Renal pelvis (tissue), 4 donors: ENCODE measurements around the gene SLN. TPM values are rescaled to one million over a fixed set of nuclear protein-coding genes. Genes with fewer than 3 reads are reported as not detected.

Source experiments
- DNase-seq: peaks from one replicate; pipeline ENCODE4 v3.0.0-alpha.2; 2013
- polyA plus RNA-seq, 3 donors: library from polyadenylated mRNA; unstranded; fragments of 120-200 nt; gene quantifications; one replicate each; pipeline ENCODE4 v1.2.1, GENCODE V29; 2013; ENCODE audit not compliant: insufficient read length in 3 of 3

SLN gene
- polyA plus RNA-seq, 3 donors, result 0.48 to 1.1 TPM; not detected in 1

DNA sequence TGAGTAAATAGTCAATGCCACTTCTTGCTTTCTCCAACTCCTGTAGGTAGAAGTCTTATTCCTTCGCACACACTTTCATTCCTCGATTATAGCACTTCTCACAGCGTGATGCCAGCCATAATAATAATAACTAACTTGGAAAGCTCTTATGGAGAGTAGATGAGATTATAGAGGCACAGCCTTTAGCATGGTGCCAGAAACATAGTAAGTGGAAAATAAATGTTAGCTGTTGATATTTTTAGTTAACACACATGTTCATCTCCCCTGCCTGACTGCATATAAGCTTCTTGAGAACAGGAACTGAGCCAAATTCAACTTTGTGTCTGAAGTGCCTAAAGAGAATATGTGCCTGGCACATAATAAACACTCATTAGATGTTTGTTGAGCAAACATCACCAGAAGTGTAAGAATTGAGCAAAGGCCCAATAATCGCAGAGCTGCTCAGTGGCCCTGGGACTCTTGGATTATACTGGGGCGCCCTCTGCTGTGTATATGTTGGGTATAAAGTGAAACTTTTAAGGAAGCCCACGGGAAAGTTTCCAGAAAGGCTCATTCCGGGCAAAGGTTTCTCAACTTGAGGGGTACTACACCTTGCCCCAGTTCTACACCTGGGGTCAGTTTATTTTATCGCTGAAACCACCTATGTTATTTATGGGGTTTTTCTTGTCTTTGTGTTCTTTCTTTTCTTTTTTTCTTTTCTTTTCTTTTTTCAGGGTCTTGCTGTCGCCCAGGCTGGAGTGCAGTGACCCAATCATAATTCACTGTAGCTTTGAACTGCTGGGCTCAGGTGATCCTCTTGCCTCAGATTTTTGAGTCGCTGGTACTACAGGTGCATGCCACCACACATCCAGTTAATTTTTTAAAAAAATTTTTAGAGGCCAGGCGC is 22.3 kb downstream of the SLN start:
- peak; percentile 60 for DNase-seq

GRCh38 chr11:107688322-107688918 is 23.4 kb downstream of the SLN start:
- no peak for DNase-seq

DNA sequence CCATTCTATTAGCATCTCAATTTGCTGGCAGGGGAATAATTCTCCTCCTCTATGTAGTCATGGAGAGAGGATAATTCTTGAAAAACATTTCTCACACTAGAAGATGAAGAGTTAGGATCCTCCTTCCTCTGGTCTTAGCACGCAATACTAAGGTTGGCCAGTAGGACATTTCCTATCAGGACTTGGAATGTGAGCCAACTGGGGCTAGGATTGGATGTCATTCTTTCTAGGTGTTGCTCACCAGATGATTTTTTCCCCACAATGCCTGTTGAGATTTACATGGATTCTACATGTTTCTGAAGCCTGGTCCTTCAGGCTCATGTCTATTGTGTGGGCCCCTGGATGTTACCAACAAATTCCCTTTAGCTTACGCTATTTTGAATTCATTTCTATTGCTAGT is 28.0 kb downstream of the SLN start:
- no peak for DNase-seq

DNA sequence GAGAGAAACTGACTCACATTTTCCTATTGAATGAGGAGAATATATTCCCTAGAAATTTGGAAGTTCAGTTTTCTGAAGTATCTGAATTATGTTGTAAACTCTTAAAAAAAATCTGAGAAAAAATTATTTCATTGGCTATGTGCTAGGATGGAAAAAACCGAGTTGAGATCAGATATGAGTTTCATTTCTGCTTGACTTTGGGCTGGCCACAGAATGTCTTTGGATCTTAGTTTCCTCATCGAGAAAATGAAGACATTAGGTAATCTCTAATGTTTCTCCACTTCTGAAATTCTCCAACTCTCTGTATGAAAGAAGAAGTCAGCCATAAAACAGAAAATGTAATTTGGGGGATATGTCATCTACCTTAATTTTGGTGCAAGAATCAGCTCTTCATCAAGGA is 28.8 kb downstream of the SLN start:
- DNase-seq, result no peak

- DNase-seq, result no peak
These were observed 29.3 kb downstream of the SLN start for GRCh38 chr11:107682572-107682971.

DNA sequence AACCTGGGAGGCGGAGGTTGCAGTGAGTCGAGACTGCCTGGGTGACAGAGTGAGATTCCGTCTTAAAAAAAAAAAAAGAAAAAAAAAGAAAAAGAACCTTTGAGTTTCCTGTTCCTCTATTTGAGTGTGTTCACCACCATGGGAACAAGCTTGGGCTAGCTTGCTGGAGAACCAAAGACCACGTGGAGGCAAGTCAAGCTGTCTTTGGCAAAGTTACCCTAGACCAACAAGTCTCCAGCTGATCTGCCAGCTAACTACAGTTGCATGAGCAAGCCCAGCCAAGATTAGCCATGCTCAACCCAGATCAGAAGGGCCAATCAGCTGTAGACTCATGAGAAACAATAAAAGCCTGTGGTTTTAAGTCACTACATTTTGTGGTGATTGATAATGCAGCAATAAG is 29.7 kb downstream of the SLN start:
- no peak for DNase-seq

DNA sequence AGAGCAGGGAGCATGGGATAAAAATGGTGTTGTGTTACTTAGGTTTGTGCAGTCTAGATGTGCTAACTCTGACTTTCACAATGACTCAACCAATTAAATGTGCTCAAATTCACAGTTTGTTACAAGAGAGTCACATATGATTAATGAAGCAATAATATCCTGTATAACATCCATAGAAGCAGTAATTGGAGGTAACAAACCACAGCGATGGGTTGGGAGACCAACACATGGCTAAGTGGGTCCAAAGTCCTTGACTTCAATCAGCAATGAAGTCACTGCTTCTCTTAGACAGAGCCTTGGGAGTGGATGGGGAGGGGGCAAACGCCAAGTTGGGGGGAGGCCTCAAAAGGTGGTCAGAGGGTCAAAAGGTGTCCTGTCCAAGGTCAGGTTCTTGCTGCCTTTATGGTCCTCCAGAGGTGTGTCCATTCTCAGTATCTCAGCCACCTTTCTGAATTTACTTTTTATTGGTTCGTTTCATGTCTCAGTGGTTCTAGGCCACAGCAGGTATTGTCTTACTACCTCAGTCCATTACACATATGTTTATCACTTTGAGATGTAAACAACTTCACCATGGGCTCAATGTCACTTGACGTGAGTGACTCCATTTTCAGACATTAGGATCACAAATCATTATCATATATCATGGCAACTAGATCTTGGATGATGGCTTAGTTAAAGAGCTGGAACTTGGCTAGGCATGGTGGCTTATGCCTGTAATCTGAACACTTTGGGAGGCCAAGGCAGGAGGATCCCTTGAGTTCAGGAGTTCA is 32.4 kb downstream of the SLN start:
- DNase-seq, result no peak

DNA sequence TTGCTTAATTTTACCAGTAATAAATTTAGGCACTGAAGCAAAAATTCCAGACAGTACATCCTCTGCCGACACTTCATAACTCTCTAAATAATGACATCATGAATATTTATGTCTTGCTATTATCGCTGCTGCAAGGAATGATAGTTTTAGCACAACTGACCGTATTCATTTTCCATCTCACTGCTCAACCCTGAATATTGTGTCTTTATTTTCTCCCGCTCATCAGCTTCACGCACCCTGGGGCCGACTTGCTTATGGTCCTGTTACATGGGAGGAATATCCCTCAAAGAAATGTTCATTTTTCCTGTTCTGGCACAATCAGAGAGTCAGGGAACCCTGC is 33.3 kb downstream of the SLN start:
- DNase-seq, result no peak

DNA sequence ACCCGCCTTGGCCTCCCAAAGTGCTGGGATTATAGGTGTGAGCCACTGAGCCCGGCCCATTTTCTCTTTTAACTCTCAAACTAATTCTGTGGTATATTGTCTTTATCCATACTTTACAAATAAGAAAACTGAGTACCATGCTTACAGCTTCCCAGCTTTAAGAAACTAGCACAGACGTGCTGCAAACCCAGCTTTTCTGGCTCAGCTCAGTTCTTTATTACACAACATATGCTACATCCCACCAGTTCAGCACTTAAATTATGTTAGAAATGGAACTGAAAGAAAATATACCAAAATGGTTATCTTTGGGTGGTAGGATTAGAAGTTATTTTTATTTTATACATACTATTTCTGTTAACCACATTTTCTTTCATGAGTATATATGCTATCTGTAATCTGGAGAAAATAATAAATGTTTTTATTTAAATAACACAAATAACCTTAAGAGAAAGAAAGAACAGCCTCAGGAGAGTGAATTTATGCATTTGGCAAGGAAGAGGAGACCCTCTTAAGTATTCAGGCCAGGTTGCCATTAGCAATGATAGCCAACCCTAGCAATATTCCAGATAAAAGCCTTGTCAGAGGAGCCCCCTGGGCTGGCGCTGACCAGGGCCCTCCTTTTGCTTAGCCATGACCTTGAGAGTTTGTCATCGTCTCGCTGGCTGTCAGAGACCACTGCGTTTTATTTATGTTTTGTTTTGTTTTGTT is 33.8 kb downstream of the SLN start:
- peak; percentile 9 for DNase-seq

DNA sequence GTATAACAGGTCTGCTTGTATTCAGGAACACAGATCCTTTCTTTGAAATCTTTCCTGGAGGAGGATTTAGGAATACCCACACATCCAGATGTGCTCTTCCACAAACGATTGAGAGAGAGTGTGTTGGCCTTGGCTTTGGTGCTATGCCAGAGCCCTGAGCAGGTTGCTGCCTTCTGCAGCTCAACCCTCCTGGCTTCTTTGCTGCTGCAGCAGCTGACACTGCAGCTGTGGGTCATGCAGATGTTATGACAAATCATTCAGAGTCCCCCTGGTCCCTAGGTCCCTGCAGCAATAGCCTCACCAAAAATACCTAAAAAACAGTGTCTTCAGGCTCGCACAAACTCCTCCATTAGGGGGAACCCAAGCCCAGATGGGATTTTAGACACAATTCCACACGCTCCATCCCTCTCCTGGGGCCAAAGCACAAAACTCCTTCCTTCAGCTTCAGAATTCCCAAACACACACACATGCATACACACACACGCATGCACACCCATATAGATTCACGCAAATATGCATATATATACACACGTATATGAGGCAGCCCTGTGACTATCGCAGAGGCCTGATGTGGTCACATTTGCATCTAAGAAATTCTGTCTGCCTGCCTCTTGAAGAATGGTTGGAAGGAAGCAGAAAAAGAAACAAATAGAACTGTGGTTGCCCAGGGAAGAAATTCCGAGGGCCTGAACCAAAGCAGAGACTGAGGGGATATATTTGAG is 35.4 kb downstream of the SLN start:
- DNase-seq, result no peak

DNA sequence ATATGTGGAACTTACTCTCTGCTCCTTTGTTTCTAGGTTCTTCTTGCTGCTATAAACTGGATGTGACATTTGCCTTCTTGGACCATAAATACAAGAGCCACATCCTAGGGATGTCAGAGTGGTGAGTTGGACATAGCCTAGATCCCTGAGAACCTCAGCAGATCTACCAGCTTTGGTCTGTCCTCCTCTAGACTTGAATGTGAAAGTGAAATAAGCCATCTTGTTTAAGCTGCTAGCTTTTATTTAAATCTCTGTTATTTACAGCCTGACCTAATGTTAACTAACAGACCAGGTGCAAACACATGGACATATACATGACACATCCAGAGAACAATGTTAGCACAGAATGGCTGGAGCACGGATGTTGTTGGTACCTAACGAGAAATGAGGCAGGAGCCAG is 36.0 kb downstream of the SLN start:
- no peak for DNase-seq

DNA sequence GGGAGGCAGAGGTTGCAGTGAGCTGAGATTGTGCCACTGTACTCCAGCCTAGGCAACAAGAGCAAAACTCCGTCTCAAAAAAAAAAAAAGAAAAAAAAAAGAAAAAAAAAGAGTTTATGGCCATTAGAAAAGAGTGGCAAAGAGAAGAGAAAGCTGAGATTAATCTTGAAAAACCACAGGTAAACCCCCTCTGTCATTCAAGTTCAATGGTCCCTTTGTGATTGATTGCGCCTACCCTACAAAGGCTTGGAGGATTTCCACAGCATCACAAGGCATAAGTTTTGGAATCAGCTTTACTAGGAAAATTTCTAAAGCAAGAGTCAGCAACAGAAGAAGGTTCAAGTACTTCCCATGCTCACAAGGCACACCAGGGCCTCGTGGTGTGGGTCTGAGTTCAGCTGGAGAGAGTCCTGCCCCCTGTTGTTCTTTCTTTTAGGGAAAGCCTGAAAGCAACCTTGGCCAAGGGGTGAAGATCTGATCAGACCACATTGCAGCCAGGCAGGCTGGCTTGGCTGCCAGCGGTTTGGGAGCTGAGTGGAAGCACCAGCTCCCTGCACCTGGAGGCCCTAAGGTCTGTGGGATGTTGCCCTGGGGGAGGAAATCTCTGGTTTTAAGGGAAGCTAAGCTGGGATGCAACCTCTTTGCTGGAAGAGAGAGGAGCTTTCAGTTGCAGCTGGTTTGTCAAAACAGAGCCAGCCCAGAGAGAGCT is 41.8 kb downstream of the SLN start:
- no peak for DNase-seq

DNA sequence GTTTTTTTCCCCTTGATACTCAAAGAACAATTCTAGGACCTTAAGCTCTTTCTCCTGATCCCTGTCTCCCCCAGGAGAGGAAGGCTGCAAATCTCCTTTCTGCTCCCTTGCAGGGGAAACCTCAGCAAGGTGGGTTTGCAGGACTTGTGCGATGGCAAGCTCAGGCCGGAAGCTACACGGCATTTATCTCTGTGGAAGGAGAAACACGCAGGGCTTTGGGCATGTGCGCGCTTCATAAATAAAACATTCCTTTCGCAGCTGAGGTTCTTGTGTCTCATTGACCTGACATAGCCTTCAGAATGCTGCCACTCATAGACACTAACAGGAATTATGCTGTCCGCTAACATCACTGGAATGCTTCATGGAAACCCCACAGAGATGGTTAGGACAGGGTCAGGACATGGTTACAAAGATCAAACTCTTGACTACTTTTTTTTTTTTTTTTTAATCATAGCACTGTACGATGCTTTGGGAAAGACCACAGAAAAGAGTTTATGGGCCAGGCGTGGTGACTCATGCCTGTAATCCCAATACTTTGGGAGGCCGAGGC is 42.6 kb downstream of the SLN start:
- no peak for DNase-seq

GRCh38 chr11:107666911-107667613 is 44.8 kb downstream of the SLN start:
- no peak for DNase-seq

GRCh38 chr11:107665018-107665417 is 46.8 kb downstream of the SLN start:
- DNase-seq, result no peak

DNA sequence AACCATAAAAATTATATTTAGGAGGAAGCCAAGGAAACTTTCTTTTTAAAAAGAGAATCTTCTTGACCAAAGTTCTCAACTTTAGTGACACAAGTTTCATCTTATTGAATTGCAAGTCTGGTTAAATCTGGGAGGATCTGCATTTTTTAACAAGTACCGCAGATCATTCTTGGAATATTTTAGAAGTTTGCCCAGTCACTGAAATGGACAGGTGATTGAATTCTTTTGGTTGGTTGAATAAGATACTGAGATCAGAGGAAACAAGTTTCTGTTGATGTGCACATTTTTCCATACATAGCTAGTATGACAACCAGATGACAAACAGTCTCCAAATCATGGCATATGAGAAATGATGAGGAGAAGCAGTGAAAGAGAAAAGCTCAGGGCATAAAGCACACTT is 50.2 kb downstream of the SLN start:
- DNase-seq, result no peak

DNA sequence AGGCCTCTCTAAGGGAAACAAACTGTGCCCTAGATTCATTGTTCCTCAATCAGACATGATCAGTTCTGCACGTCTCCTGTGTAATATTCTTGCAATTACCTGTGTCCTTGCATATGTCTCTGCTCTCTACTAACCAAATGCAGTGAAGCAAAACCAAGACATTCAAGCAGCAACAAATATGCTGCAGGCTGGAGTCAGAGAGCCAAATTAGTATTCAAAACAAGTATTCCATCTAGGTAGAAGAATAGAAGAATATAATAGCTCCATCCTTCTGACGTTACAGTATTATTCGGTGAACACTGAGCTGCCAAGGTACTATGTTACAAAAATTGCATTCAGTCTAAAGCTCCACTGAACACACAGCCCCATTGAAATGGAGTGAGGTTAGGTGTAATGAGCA is 51.8 kb downstream of the SLN start:
- no peak for DNase-seq

DNA sequence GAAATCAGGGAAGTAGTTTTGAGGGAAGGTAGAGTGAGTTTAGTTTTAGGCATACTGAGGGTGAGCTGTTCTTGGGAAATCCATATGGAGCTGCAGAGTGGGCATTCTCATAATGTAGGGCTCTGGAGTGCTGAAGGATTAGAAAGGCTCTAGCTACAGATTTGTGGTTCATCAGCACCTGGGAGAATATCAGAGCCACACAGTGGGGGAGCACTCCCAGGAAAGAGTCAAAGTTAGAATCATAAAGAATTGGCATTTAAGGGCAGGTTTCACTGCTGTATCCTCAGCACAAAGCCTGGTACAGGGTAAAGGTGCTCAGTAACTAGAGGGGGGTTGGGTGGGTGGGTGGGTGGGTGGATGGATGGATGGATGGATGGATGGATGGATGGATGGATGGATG is 52.5 kb downstream of the SLN start:
- DNase-seq, result no peak
